Duodenal mucosa (tissue), 2 donors: Measurements from ENCODE around the gene RIPOR2.

Source experiments
- H3K27ac ChIP-seq: one replicate; pipeline ENCODE4 v1.7.0; 2013; ENCODE audit warnings: low read depth, low read length
- H3K27me3 ChIP-seq, 2 donors: one replicate each; pipeline ENCODE4 v1.7.0; 2013; ENCODE audit warnings: low read length in 2 of 2, control low read depth in 1 of 2; ENCODE audit not compliant: insufficient read depth in 2 of 2, control insufficient read depth in 1 of 2
- H3K36me3 ChIP-seq, 2 donors: one replicate each; pipeline ENCODE4 v1.7.0; 2013; ENCODE audit warnings: low read length in 2 of 2, control low read depth in 1 of 2; ENCODE audit not compliant: insufficient read depth in 2 of 2, control insufficient read depth in 1 of 2
- H3K4me1 ChIP-seq, 2 donors: one replicate each; pipeline ENCODE4 v1.7.0; 2013; ENCODE audit warnings: low read length in 2 of 2, control low read depth in 1 of 2; ENCODE audit not compliant: insufficient read depth in 2 of 2, control insufficient read depth in 1 of 2
- H3K4me3 ChIP-seq, 2 donors: one replicate each; pipeline ENCODE4 v1.7.0; 2013; ENCODE audit warnings: low read length in 2 of 2, low read depth in 1 of 2
- H3K9ac ChIP-seq, 2 donors: one replicate each; pipeline ENCODE4 v1.7.0; 2013; ENCODE audit warnings: low read length in 2 of 2, low read depth in 1 of 2
- H3K9me3 ChIP-seq, 2 donors: one replicate each; pipeline ENCODE4 v1.7.0; 2013; ENCODE audit warnings: low read length in 2 of 2, control low read depth in 1 of 2; ENCODE audit not compliant: control insufficient read depth in 1 of 2

RIPOR2 gene

DNA sequence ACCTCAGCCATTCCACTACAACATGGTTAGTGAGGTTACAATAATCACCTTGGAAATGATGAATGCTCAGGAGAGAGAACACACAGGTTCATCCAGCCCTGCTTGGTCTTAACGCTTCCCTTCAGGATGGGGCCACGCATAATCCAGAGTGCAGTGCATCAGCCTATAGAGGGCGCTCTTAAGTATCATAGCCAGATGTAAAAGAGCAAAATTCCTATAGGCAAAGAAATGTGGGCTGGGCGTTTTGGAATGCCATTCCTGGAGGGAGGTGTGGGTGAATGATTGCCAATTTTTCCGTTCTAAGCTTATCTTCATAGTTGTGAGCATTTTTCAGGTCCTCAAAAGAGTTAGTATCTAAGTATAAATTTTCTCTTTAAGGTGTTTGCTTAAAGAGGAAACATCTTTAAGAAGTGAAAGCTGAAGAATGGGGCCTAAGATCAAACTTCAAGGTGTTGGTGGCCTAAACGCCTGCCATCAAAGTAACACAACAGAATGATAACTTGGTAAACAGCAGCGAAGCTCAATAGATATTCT is 1.8 kb downstream of the RIPOR2 start:
- Histone ChIP-seq H3K27me3 (peaks cover 0 to 4% of the 10 kb centered on the region in 2 donors), H3K9ac (peak overlapping the region in 1 of 2 donors; percentile 4), H3K36me3 (no peaks in the 10 kb centered on the region), H3K9me3 (no peaks in the 10 kb centered on the region), H3K27ac (no peak overlapping the region), H3K4me3 (peak overlapping the region in 1 of 2 donors; percentile 17), H3K4me1 (peaks cover 0 to 10% of the 10 kb centered on the region in 2 donors)

DNA sequence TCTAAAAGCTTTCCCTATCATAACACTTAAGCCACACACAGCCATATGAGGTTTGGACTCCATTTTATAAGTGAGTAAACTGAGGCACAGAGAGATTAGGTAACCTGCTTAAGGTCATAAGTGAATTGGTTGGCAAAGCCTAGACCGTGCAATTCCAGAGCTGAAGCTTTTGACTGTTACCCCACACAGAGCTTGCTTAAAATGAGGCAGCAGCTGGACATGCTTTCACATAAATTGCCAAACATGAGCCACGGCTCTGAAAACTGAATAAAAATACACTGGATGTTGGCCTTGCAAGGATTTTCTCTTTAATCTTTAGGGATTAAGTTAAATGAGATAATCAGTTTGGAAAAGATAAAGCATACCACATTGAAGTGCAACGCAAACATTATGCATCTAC is 2.5 kb downstream of the RIPOR2 start:
- no peak overlapping the region for H3K4me3 ChIP-seq
- peaks cover 0 to 4% of the 10 kb centered on the region in 2 donors for H3K27me3 ChIP-seq
- no peak overlapping the region for H3K27ac ChIP-seq
- no peaks in the 10 kb centered on the region for H3K9me3 ChIP-seq
- H3K36me3 ChIP-seq, result no peaks in the 10 kb centered on the region
- H3K4me1 ChIP-seq, result peaks cover 0 to 10% of the 10 kb centered on the region in 2 donors
- H3K9ac ChIP-seq, result peak overlapping the region in 1 of 2 donors; percentile 4

DNA sequence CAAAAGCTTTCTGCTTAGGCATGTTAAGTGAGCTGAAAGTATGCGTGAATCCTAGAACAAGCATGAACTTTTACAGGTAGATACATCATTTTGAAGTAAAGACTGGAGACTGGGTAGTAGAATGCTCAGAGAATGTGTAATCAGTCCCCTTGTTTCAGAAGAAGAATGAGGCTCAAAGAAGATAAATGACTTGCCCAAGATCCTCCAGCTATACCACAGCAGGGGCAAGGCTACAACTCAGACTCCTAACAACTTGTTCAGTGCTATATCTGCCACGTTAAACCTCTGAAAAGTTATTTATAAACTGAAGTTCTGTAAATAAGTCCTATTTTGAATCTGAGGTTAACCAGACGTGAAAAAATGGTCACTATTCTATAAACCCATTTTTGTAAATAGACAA is 2.9 kb downstream of the RIPOR2 start:
- Histone ChIP-seq H3K27ac (no peak overlapping the region), H3K9me3 (no peaks in the 10 kb centered on the region), H3K4me3 (no peak overlapping the region), H3K27me3 (peaks cover 0 to 4% of the 10 kb centered on the region in 2 donors), H3K36me3 (no peaks in the 10 kb centered on the region), H3K4me1 (peaks cover 0 to 10% of the 10 kb centered on the region in 2 donors), H3K9ac (no peak overlapping the region)

GRCh38 chr6:24931718-24932691 is 3.8 kb downstream of the RIPOR2 start:
- Histone ChIP-seq H3K4me1 (peaks cover 0 to 10% of the 10 kb centered on the region in 2 donors), H3K27ac (no peak overlapping the region), H3K4me3 (no peak overlapping the region), H3K9ac (no peak overlapping the region), H3K36me3 (no peaks in the 10 kb centered on the region), H3K27me3 (peaks cover 0 to 4% of the 10 kb centered on the region in 2 donors), H3K9me3 (no peaks in the 10 kb centered on the region)

GRCh38 chr6:24931296-24931695 is 4.5 kb downstream of the RIPOR2 start:
- no peaks in the 10 kb centered on the region for H3K9me3 ChIP-seq
- peaks cover 0 to 4% of the 10 kb centered on the region in 2 donors for H3K27me3 ChIP-seq
- no peak overlapping the region for H3K27ac ChIP-seq
- peaks cover 0 to 10% of the 10 kb centered on the region in 2 donors for H3K4me1 ChIP-seq
- no peak overlapping the region for H3K9ac ChIP-seq
- H3K36me3 ChIP-seq, result no peaks in the 10 kb centered on the region
- no peak overlapping the region for H3K4me3 ChIP-seq

- H3K9ac ChIP-seq, result no peak overlapping the region
- no peaks in the 10 kb centered on the region for H3K9me3 ChIP-seq
- H3K4me3 ChIP-seq, result no peak overlapping the region
- peaks cover 0 to 4% of the 10 kb centered on the region in 2 donors for H3K27me3 ChIP-seq
- no peaks in the 10 kb centered on the region for H3K36me3 ChIP-seq
- H3K4me1 ChIP-seq, result peaks cover 0 to 15% of the 10 kb centered on the region in 2 donors
- no peak overlapping the region for H3K27ac ChIP-seq
These were observed 5.3 kb downstream of the RIPOR2 start for GRCh38 chr6:24930431-24930871.

- Histone ChIP-seq H3K36me3 (no peaks in the 10 kb centered on the region), H3K27me3 (peaks cover 0 to 4% of the 10 kb centered on the region in 2 donors), H3K9ac (no peak overlapping the region), H3K9me3 (no peaks in the 10 kb centered on the region), H3K27ac (no peak overlapping the region), H3K4me3 (no peak overlapping the region), H3K4me1 (peaks cover 0 to 15% of the 10 kb centered on the region in 2 donors)
These were observed 6.5 kb downstream of the RIPOR2 start for GRCh38 chr6:24929242-24929641.

DNA sequence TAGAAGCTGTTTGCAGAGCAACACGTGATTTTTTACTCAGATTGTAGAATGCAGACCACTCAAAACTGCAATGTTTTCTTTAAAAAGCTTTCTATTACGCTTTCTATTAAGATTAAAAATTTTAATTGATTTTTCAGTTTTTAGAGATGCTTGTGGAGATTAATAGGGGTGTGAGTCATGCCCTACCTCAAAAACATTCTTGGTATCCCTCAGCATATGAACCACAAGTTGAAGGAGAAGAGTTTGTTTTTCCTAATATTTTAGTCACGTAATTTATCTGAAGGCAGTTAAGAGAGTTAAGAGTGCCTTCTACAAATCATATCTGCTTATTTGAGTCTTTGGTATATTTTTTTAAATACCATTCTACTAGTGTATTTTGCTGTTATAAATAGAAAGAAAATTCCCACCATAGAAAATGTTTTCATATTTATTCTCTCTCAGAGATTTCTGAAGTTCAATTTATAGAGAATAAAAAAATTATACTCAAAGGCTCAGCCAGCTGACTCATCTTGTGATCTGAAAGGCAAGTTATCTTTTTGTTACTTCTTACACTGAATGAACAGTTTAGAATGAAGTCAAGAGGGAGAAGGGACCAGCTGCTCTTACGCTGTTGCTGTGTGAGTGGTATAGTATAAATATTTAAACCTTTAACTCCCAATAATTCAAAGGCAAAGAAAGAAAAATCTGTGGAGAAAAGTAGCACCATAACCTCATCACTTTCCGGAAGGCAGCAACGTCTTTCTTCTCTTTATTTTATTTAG is 7.6 kb downstream of the RIPOR2 start:
- no peaks in the 10 kb centered on the region for H3K9me3 ChIP-seq
- no peak overlapping the region for H3K9ac ChIP-seq
- no peak overlapping the region for H3K27ac ChIP-seq
- peaks cover 0 to 4% of the 10 kb centered on the region in 2 donors for H3K27me3 ChIP-seq
- no peaks in the 10 kb centered on the region for H3K36me3 ChIP-seq
- H3K4me3 ChIP-seq, result no peak overlapping the region
- peaks cover 0 to 15% of the 10 kb centered on the region in 2 donors for H3K4me1 ChIP-seq

- H3K36me3 ChIP-seq, result no peaks in the 10 kb centered on the region
- no peak overlapping the region for H3K9ac ChIP-seq
- H3K27me3 ChIP-seq, result no peaks in the 10 kb centered on the region
- H3K4me3 ChIP-seq, result no peak overlapping the region
- H3K4me1 ChIP-seq, result peaks cover 0 to 15% of the 10 kb centered on the region in 2 donors
- no peaks in the 10 kb centered on the region for H3K9me3 ChIP-seq
- no peak overlapping the region for H3K27ac ChIP-seq
These were observed 8.3 kb downstream of the RIPOR2 start for GRCh38 chr6:24927277-24927955.
